Loucy (cell line): ENCODE measurements around the gene NMT1.

Experiments
- H2AFZ ChIP-seq: fragments of 200-600 bp; sonication (generic); 2 replicates; pipeline ENCODE4 v1.6.0; 2016; ENCODE audit warnings: antibody characterized with exemption, mild to moderate bottlenecking, low read length, moderate library complexity
- H3F3A ChIP-seq: fragments of 200-600 bp; 2 replicates; pipeline ENCODE4 v1.6.0; 2016; ENCODE audit warnings: antibody characterized with exemption, low read depth, mild to moderate bottlenecking
- H3K27me3 ChIP-seq: fragments of 200-600 bp; sonication (generic); 2 replicates; pipeline ENCODE4 v1.6.1; 2014; ENCODE audit warnings: low read length, mild to moderate bottlenecking; ENCODE audit not compliant: insufficient read depth, poor library complexity, severe bottlenecking
- H3K36me3 ChIP-seq: fragments of 200-600 bp; sonication (generic); 2 replicates; pipeline ENCODE4 v1.6.1; 2016; ENCODE audit warnings: low read length; ENCODE audit not compliant: insufficient read depth
- H3K4me1 ChIP-seq: fragments of 200-600 bp; sonication (generic); 2 replicates; pipeline ENCODE4 v1.5.1; 2014; ENCODE audit warnings: low read length, mild to moderate bottlenecking; ENCODE audit not compliant: insufficient read depth, poor library complexity, severe bottlenecking
- H3K4me2 ChIP-seq: fragments of 200-600 bp; sonication (generic); 2 replicates; pipeline ENCODE4 v1.6.0; 2014; ENCODE audit warnings: antibody characterized with exemption, low read length, low read depth, mild to moderate bottlenecking; ENCODE audit not compliant: poor library complexity, severe bottlenecking
- H3K4me3 ChIP-seq: fragments of 200-600 bp; sonication (generic); 2 replicates; pipeline ENCODE4 v1.5.1; 2014; ENCODE audit warnings: low read length, mild to moderate bottlenecking, mixed read lengths; ENCODE audit not compliant: poor library complexity, severe bottlenecking
- H3K79me2 ChIP-seq: fragments of 200-600 bp; sonication (generic); 2 replicates; pipeline ENCODE4 v1.6.1; 2014; ENCODE audit warnings: low read length; ENCODE audit not compliant: insufficient read depth
- H3K9ac ChIP-seq: fragments of 200-600 bp; sonication (generic); 2 replicates; pipeline ENCODE4 v1.6.0; 2014; ENCODE audit warnings: mild to moderate bottlenecking, low read depth, low read length, moderate library complexity; ENCODE audit not compliant: poor library complexity, severe bottlenecking
- H3K9me2 ChIP-seq: fragments of 200-600 bp; sonication (generic); replicated peaks from 2 replicates; pipeline ENCODE4 v1.6.1; 2016; ENCODE audit warnings: low read depth, low read length, mixed read lengths
- H3K9me3 ChIP-seq: fragments of 200-600 bp; sonication (generic); 2 replicates; pipeline ENCODE4 v1.6.1; 2014; ENCODE audit warnings: mild to moderate bottlenecking, antibody characterized with exemption, low read length, low read depth; ENCODE audit not compliant: insufficient read depth
- H4K20me1 ChIP-seq: fragments of 200-600 bp; sonication (generic); 2 replicates; pipeline ENCODE4 v1.6.0; 2014; ENCODE audit warnings: antibody characterized with exemption, low read length, mild to moderate bottlenecking; ENCODE audit not compliant: insufficient read depth, poor library complexity, severe bottlenecking
- CTCF ChIP-seq: fragments of 200-600 bp; sonication (generic); conservative IDR thresholded peaks from 2 replicates; pipeline ENCODE4 v1.5.1; 2014; ENCODE audit warnings: mild to moderate bottlenecking, antibody characterized with exemption, low read length
- EZH2phosphoT487 ChIP-seq: fragments of 200-600 bp; IDR thresholded peaks from 2 replicates; pipeline ENCODE4 v1.6.1; 2018; ENCODE audit warnings: antibody characterized with exemption, mild to moderate bottlenecking, moderate library complexity, borderline replicate concordance

The NMT1 gene

GRCh38 chr17:45147581-45148182 lies 86.6 kb downstream of the NMT1 start:
- H3K9me2 ChIP-seq, result no peaks in the 10 kb centered on the region
- H4K20me1 ChIP-seq, result peaks cover 35% of the 10 kb centered on the region
- H3F3A ChIP-seq, result peaks cover 6% of the 10 kb centered on the region
- no peaks in the 10 kb centered on the region for H3K9me3 ChIP-seq
- peaks cover 47% of the 10 kb centered on the region for H3K79me2 ChIP-seq
- no peak for TF ChIP-seq CTCF
- TF ChIP-seq EZH2phosphoT487, result no peak
- peak overlapping the region; percentile 95 for H3K9ac ChIP-seq
- no peaks in the 10 kb centered on the region for H3K27me3 ChIP-seq
- no peaks in the 10 kb centered on the region for H3K36me3 ChIP-seq
- H3K4me2 ChIP-seq, result peak overlapping the region; percentile 45
- H2AFZ ChIP-seq, result peak overlapping the region; percentile 71
- peaks cover 27% of the 10 kb centered on the region for H3K4me1 ChIP-seq
- H3K4me3 ChIP-seq, result peak overlapping the region; percentile 78

GRCh38 chr17:45148183-45149036 lies 87.3 kb downstream of the NMT1 start, which contains the start of gene HEXIM1:
Gene HEXIM1 (plus strand): TSS chr17:45148475. CDS start chr17:45149191, 716 bp downstream.
- H3K79me2 ChIP-seq, result peaks cover 47% of the 10 kb centered on the region
- peak within 1 kb of the TSS; percentile 94 for H3K4me3 ChIP-seq
- H3K27me3 ChIP-seq, result no peaks in the 10 kb centered on the region
- H3K9me2 ChIP-seq, result no peaks in the 10 kb centered on the region
- peak within 1 kb of the TSS; percentile 95 for H3K9ac ChIP-seq
- peaks cover 35% of the 10 kb centered on the region for H4K20me1 ChIP-seq
- peak within 1 kb of the TSS; percentile 87 for H3K4me2 ChIP-seq
- TF ChIP-seq CTCF, result no peak
- no peak for TF ChIP-seq EZH2phosphoT487
- H3K4me1 ChIP-seq, result peaks cover 27% of the 10 kb centered on the region
- peak within 1 kb of the TSS; percentile 78 for H2AFZ ChIP-seq
- no peaks in the 10 kb centered on the region for H3K9me3 ChIP-seq
- peaks cover 6% of the 10 kb centered on the region for H3F3A ChIP-seq
- H3K36me3 ChIP-seq, result no peaks in the 10 kb centered on the region

GRCh38 chr17:45149037-45149668 lies 88.0 kb downstream of the NMT1 start:
- Histone ChIP-seq H3K4me2 (peak overlapping the region; percentile 87), H3F3A (peaks cover 6% of the 10 kb centered on the region)

More at GRCh38 chr17:45149037-45149668, 88.0 kb downstream of the NMT1 start:
- no peaks in the 10 kb centered on the region for H3K9me2 ChIP-seq
- H3K4me1 ChIP-seq, result peaks cover 27% of the 10 kb centered on the region
- H3K9ac ChIP-seq, result peak overlapping the region; percentile 81
- H3K79me2 ChIP-seq, result peaks cover 47% of the 10 kb centered on the region
- no peaks in the 10 kb centered on the region for H3K27me3 ChIP-seq
- peaks cover 35% of the 10 kb centered on the region for H4K20me1 ChIP-seq
- TF ChIP-seq EZH2phosphoT487 (no peak), CTCF (peak; percentile 94)
- no peaks in the 10 kb centered on the region for H3K36me3 ChIP-seq
- no peak overlapping the region for H2AFZ ChIP-seq
- no peaks in the 10 kb centered on the region for H3K9me3 ChIP-seq
- peak overlapping the region; percentile 94 for H3K4me3 ChIP-seq
